HG03378 (cell line): Measurements from ENCODE around the gene KLHDC1.
"Not testable (repeated sequence)": the region's sequence is repeated elsewhere in the genome, so short reads cannot be mapped to it uniquely, and the experiment has no call there.

Experiments
- ATAC-seq: cut with Tn5 transposase; IDR thresholded peaks from one replicate; pipeline ENCODE4 v1.9.1; 2021; ENCODE audit warnings: mild to moderate bottlenecking, moderate library complexity; ENCODE audit not compliant: unreplicated experiment

Gene KLHDC1

GRCh38 chr14:49692811-49693734 lies at the start of gene KLHDC1:
Gene KLHDC1, plus strand, starts transcription at chr14:49693120. Its CDS starts 75 bp downstream, at chr14:49693195.
- peak; percentile 58 for ATAC-seq

GRCh38 chr14:49653508-49653907 lies 39.4 kb upstream of the KLHDC1 start:
- no peak for ATAC-seq

GRCh38 chr14:49654511-49654910 lies 38.4 kb upstream of the KLHDC1 start:
- no peak for ATAC-seq

- not testable (repeated sequence) for ATAC-seq
These were observed 35.4 kb upstream of the KLHDC1 start for GRCh38 chr14:49657500-49657899.

GRCh38 chr14:49659526-49660455 lies 33.1 kb upstream of the KLHDC1 start:
- ATAC-seq: no peak

- no peak for ATAC-seq
These were observed 22.4 kb upstream of the KLHDC1 start for GRCh38 chr14:49670475-49670874.

- no peak for ATAC-seq
These were observed 19.3 kb upstream of the KLHDC1 start for GRCh38 chr14:49673586-49673985.

- ATAC-seq: no peak
These were observed 15.3 kb upstream of the KLHDC1 start for GRCh38 chr14:49677643-49678042.

- no peak for ATAC-seq
These were observed 13.6 kb upstream of the KLHDC1 start for GRCh38 chr14:49679271-49679670.

- ATAC-seq: no peak
These were observed 6.5 kb upstream of the KLHDC1 start for GRCh38 chr14:49686425-49686824.

GRCh38 chr14:49687942-49688700 lies 4.8 kb upstream of the KLHDC1 start, which contains the start of gene POLE2:
Gene POLE2, minus strand, starts transcription at chr14:49688214. Its CDS starts 11 bp downstream, at chr14:49688203.
- peak; percentile 79 for ATAC-seq

GRCh38 chr14:49688701-49689030 lies 4.3 kb upstream of the KLHDC1 start:
- no peak for ATAC-seq

GRCh38 chr14:49691031-49691430 lies 1.9 kb upstream of the KLHDC1 start:
- no peak for ATAC-seq

GRCh38 chr14:49692193-49692757 lies 645 bp upstream of the KLHDC1 start:
- no peak for ATAC-seq

- ATAC-seq: not testable (repeated sequence)
These were observed 810 bp downstream of the KLHDC1 start for GRCh38 chr14:49693735-49694124.

- no peak for ATAC-seq
These were observed 9.8 kb downstream of the KLHDC1 start for GRCh38 chr14:49702725-49703124.

- no peak for ATAC-seq
These were observed 11.0 kb downstream of the KLHDC1 start for GRCh38 chr14:49703965-49704364.

GRCh38 chr14:49704471-49704870 lies 11.6 kb downstream of the KLHDC1 start:
- ATAC-seq: not testable (repeated sequence)

GRCh38 chr14:49710993-49711392 lies 18.1 kb downstream of the KLHDC1 start:
- ATAC-seq: not testable (repeated sequence)

- no peak for ATAC-seq
These were observed 27.8 kb downstream of the KLHDC1 start for GRCh38 chr14:49720744-49721143.
